Panc1 (cell line): Measurements from ENCODE around the gene YES1. TPM values are rescaled to one million over a fixed set of nuclear protein-coding genes. Genes with fewer than 3 reads are reported as not detected.

Experiments used
- ATAC-seq: fragments of 200-7000 bp; cut with Tn5 transposase; 2 replicates; pipeline ENCODE4 v1.9.1; 2020; ENCODE audit warnings: mild to moderate bottlenecking, moderate library complexity
- BruUV-seq: library from RNA; stranded (reverse); fragments of 400-500 nt; replicated peaks from 2 replicates; lab custom pipeline; 2021; lab: Mats Ljungman, UMichigan
- CTCF ChIA-PET: fragments of 300-600 bp; sonication (Branson Sonifier 250); formaldehyde crosslinking; loops from one replicate; lab custom pipeline; 2022; ENCODE audit warnings: antibody characterized with exemption; lab: Charles Lee
- POLR2A ChIA-PET: fragments of 300-600 bp; sonication (Branson Sonifier 250); formaldehyde crosslinking; loops from one replicate; lab custom pipeline; 2022; ENCODE audit warnings: antibody characterized with exemption; lab: Charles Lee
- DNase-seq: peaks from one replicate; pipeline ENCODE4 v3.0.0-alpha.2; 2010; ENCODE audit warnings: low read depth, low spot score
- H3K27ac ChIP-seq: 2 replicates; pipeline ENCODE4 v1.5.1; 2011; ENCODE audit warnings: mild to moderate bottlenecking, low read length, inconsistent platforms
- H3K27me3 ChIP-seq: fragments of 200-500 bp; sonication (Bioruptor generic); 2 replicates; pipeline ENCODE4 v1.6.0; 2014; ENCODE audit warnings: low read length, inconsistent platforms; ENCODE audit not compliant: control insufficient read depth, insufficient read depth
- H3K36me3 ChIP-seq: fragments of 200-500 bp; sonication (Bioruptor generic); 2 replicates; pipeline ENCODE4 v1.5.1; 2014; ENCODE audit warnings: inconsistent platforms, mild to moderate bottlenecking, low read length, moderate library complexity; ENCODE audit not compliant: control insufficient read depth, insufficient read depth
- H3K4me1 ChIP-seq: 2 replicates; pipeline ENCODE4 v1.5.1; 2011; ENCODE audit warnings: inconsistent platforms, mild to moderate bottlenecking, low read length, moderate library complexity; ENCODE audit not compliant: control insufficient read depth, insufficient read depth
- H3K4me3 ChIP-seq, 2 experiments: 2 replicates each; pipeline ENCODE4 v1.5.1; 2011 to 2012; ENCODE audit warnings: low read depth in 2 of 2, low read length in 2 of 2, mild to moderate bottlenecking in 2 of 2, inconsistent platforms in 1 of 2, moderate library complexity in 1 of 2
- H3K9me3 ChIP-seq: fragments of 200-500 bp; sonication (Bioruptor generic); 2 replicates; pipeline ENCODE4 v1.5.1; 2014; ENCODE audit warnings: low read depth, mild to moderate bottlenecking, inconsistent platforms, low read length, moderate library complexity; ENCODE audit not compliant: control insufficient read depth, insufficient read depth
- POLR2AphosphoS5 ChIP-seq: IDR thresholded peaks from 2 replicates; pipeline ENCODE4 v1.6.1; 2012; ENCODE audit warnings: mild to moderate bottlenecking, low read depth, low read length, moderate library complexity
- SIN3A ChIP-seq: IDR thresholded peaks from 2 replicates; pipeline ENCODE4 v1.6.1; 2012; ENCODE audit warnings: low read depth, mild to moderate bottlenecking, low read length, moderate library complexity, borderline replicate concordance; ENCODE audit not compliant: insufficient read depth
- TCF7L2 ChIP-seq: IDR thresholded peaks from 2 replicates; pipeline ENCODE4 v1.6.1; 2011; ENCODE audit warnings: mild to moderate bottlenecking, low read depth, low read length, inconsistent platforms
- in situ Hi-C: cut with HindIII; loops from 2 replicates; pipeline ENCODE4 v1.10.0; 2016; ENCODE audit warnings: low sequenced_read_pairs, low pct_unique_long_range_greater_than_20kb
- intact Hi-C: fragments of 100-400 bp; cut with micrococcal nuclease; formaldehyde crosslinking; loops from one replicate; pipeline ENCODE4 v1.10.0; 2022; ENCODE audit not compliant: unreplicated experiment
- total RNA-seq: library from RNA; stranded (reverse); gene quantifications from one replicate; pipeline ENCODE4 v1.2.1, GENCODE V29; 2021; ENCODE audit not compliant: unreplicated experiment
- TF ChIP-seq, protein P1 (sequence below): fragments of 450-650 bp; IDR thresholded peaks from 2 replicates; pipeline ENCODE4 v1.5.1; 2017; ENCODE audit warnings: mild to moderate bottlenecking
- TF ChIP-seq, protein P2 (sequence below), 2 experiments: IDR thresholded peaks; 2 replicates each; pipeline ENCODE4 v1.6.1; 2011 to 2012; ENCODE audit warnings: low read depth in 2 of 2, control low read depth in 1 of 2, low read length in 1 of 2, mild to moderate bottlenecking in 1 of 2, moderate library complexity in 1 of 2; ENCODE audit not compliant: insufficient read depth in 1 of 2

YES1 gene
- total RNA-seq, 1 experiment from 2014 or later, result 91.6 TPM

DNA sequence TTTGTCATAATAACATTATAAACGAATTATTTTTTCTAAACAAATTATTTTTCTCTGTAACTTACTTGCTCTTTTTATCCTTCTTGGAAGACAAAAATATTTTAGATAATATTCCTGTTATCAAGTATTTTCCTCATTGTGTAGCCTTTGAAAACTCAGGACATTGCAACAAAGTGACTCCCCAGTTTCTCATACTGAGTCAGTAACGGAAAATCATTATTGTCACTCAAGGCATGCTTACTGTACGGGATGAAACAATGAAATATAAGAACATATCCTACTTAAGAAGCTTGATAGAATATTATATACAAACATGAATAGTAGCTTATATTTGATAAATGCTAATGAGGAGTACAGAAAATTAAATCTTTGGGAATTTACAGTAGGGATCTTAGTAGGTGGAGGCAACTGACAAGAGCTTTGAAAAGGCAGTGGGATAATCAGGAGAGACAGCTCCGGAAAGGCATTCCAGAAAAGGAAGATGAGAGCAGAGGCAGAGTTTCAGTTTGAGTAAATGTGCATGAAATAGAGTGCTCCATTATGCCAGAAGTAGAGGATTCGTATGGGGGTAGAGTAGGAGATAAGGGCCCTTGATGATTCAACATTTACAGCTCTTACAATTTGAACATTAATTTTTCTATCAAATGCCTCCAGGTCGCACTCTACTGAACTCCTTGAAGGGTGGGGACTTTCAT is 14.0 kb upstream of the YES1 start:
- no TSS peak for BruUV-seq
- intact Hi-C loops (no loop called here), in situ Hi-C loops (no loop called here)
- POLR2A ChIA-PET, result no interaction called here
- H3K36me3 ChIP-seq, result no peaks in the 10 kb centered on the region
- H3K4me1 ChIP-seq, result no peaks in the 10 kb centered on the region
- H3K27me3 ChIP-seq, result no peaks in the 10 kb centered on the region
- no peak for DNase-seq
- H3K27ac ChIP-seq, result no peak overlapping the region
- CTCF ChIA-PET, result no interaction called here
- TF ChIP-seq, protein P1, sequence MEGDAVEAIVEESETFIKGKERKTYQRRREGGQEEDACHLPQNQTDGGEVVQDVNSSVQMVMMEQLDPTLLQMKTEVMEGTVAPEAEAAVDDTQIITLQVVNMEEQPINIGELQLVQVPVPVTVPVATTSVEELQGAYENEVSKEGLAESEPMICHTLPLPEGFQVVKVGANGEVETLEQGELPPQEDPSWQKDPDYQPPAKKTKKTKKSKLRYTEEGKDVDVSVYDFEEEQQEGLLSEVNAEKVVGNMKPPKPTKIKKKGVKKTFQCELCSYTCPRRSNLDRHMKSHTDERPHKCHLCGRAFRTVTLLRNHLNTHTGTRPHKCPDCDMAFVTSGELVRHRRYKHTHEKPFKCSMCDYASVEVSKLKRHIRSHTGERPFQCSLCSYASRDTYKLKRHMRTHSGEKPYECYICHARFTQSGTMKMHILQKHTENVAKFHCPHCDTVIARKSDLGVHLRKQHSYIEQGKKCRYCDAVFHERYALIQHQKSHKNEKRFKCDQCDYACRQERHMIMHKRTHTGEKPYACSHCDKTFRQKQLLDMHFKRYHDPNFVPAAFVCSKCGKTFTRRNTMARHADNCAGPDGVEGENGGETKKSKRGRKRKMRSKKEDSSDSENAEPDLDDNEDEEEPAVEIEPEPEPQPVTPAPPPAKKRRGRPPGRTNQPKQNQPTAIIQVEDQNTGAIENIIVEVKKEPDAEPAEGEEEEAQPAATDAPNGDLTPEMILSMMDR, result no peak
- no peak for TF ChIP-seq POLR2AphosphoS5
- TF ChIP-seq SIN3A, result no peak
- TF ChIP-seq, protein P2, sequence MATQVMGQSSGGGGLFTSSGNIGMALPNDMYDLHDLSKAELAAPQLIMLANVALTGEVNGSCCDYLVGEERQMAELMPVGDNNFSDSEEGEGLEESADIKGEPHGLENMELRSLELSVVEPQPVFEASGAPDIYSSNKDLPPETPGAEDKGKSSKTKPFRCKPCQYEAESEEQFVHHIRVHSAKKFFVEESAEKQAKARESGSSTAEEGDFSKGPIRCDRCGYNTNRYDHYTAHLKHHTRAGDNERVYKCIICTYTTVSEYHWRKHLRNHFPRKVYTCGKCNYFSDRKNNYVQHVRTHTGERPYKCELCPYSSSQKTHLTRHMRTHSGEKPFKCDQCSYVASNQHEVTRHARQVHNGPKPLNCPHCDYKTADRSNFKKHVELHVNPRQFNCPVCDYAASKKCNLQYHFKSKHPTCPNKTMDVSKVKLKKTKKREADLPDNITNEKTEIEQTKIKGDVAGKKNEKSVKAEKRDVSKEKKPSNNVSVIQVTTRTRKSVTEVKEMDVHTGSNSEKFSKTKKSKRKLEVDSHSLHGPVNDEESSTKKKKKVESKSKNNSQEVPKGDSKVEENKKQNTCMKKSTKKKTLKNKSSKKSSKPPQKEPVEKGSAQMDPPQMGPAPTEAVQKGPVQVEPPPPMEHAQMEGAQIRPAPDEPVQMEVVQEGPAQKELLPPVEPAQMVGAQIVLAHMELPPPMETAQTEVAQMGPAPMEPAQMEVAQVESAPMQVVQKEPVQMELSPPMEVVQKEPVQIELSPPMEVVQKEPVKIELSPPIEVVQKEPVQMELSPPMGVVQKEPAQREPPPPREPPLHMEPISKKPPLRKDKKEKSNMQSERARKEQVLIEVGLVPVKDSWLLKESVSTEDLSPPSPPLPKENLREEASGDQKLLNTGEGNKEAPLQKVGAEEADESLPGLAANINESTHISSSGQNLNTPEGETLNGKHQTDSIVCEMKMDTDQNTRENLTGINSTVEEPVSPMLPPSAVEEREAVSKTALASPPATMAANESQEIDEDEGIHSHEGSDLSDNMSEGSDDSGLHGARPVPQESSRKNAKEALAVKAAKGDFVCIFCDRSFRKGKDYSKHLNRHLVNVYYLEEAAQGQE (IDR thresholded peaks at IDR 0.05; ENCODE audit: insufficient read depth in 1 of 2, low read depth in 2 of 2, low read length in 1 of 2), result no peak
- TF ChIP-seq TCF7L2, result no peak
- H3K4me3 ChIP-seq, result no peak overlapping the region
- no peaks in the 10 kb centered on the region for H3K9me3 ChIP-seq
- no peak for ATAC-seq

DNA sequence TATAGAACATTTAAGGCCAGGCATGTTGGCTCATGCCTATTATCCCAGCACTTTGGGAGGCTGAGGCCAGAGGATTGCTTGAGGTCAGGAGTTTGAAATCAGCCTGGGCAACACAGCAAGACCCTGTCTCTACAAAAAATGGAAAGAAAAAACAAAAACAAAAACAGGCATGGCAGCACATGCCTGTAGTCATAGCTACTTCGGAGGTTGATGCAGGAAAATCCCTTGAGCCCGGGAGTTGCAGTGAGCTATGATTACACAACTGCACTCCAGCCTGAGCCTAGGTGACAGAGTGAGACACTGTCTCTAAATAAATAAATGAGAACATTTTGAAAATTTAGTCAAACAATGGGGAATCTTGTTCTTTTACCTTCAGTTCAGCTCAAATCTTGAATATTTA is 12.1 kb upstream of the YES1 start:
- H3K27me3 ChIP-seq, result no peaks in the 10 kb centered on the region
- CTCF ChIA-PET, result no interaction called here
- H3K9me3 ChIP-seq, result no peaks in the 10 kb centered on the region
- no peak overlapping the region for H3K27ac ChIP-seq
- H3K4me3 ChIP-seq, result no peak overlapping the region
- in situ Hi-C loops, result no loop called here
- no peaks in the 10 kb centered on the region for H3K36me3 ChIP-seq
- TF ChIP-seq, protein P1, result no peak
- TF ChIP-seq, protein P2 (IDR thresholded peaks at IDR 0.05; ENCODE audit: insufficient read depth in 1 of 2, low read depth in 2 of 2, low read length in 1 of 2), result no peak
- no peak for TF ChIP-seq POLR2AphosphoS5
- no peak for TF ChIP-seq TCF7L2
- TF ChIP-seq SIN3A, result no peak
- no peak for DNase-seq
- no peaks in the 10 kb centered on the region for H3K4me1 ChIP-seq
- no peak for ATAC-seq
- POLR2A ChIA-PET, result no interaction called here
- BruUV-seq, result no TSS peak
- intact Hi-C loops, result no loop called here
